ENCODE results near the gene LRR1.
"Not testable (repeated sequence)": the region's sequence is repeated elsewhere in the genome, so short reads cannot be mapped to it uniquely, and the experiment has no call there.

LRR1 gene, protein sequence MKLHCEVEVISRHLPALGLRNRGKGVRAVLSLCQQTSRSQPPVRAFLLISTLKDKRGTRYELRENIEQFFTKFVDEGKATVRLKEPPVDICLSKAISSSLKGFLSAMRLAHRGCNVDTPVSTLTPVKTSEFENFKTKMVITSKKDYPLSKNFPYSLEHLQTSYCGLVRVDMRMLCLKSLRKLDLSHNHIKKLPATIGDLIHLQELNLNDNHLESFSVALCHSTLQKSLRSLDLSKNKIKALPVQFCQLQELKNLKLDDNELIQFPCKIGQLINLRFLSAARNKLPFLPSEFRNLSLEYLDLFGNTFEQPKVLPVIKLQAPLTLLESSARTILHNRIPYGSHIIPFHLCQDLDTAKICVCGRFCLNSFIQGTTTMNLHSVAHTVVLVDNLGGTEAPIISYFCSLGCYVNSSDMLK

GRCh38 chr14:49598485-49599300 is at the start of gene LRR1:
Gene LRR1, plus strand, starts transcription at chr14:49598940. Its CDS starts 81 bp downstream, at chr14:49599021.
- peak; percentile 71 to 76 for DNase-seq

DNA sequence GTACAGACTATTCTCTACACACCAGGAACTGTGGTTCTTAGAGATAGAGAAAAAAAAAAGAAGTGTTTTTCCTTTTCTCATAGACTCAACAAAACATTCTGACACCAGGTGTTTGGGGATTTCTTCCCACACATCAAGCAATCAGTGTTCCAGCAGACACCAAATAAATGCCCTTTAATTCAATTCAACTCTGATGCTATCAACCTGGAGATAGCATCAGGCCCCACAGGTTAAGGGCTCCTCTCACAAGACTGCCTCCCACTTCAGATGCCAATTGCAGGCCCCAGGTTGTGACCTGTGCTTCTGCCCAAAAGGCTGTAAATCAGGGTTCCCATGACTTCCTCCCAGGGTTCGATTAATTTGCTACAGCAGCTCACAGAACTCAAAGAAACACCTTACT is 49.3 kb upstream of the LRR1 start:
- no peak for DNase-seq

GRCh38 chr14:49549881-49550280 is 48.9 kb upstream of the LRR1 start:
- DNase-seq, result no peak

GRCh38 chr14:49550286-49551184 is 48.2 kb upstream of the LRR1 start:
- DNase-seq, result peak in 1 of 2 experiments; percentile 1

GRCh38 chr14:49551569-49551968 is 47.2 kb upstream of the LRR1 start:
- DNase-seq, result no peak

DNA sequence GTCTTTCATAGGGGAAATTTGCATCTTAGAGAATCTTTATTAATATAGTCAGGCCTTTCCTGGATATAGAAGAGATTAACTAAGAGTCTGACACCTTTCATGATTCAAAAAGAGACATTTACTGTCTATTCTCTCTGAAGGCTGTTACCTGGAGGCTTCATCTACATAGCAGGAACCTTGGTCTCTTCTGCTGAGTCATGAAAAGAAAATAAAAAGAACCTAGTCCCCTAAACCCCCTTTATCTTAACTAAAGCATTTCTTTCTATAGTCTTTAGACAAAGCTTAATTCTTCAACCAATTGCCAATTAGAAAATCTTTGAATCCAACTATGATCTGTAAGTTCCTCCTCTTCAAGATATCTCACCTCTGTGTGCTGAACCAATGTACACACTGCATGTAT is 45.6 kb upstream of the LRR1 start:
- no peak for DNase-seq

DNA sequence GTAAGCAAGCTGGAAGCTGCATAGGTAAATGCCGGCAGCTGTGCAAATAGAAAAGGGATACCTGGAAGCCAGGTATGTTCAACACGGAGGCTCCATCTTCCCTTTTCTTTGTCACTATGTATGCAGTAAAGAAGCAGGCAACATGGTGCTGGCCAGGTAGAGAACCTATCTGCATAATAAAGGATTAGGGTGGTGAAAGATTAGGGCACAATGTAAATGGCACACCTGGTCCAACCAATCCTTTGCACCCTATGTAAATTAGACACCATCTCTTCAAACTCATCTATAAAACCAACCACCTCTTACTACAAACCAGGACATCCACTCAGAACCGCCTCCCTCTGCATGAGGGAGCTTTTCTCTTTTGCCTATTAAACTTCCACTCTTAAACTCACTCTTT is 44.8 kb upstream of the LRR1 start:
- DNase-seq, result no peak

- no peak for DNase-seq
Measured at GRCh38 chr14:49559979-49560768, 38.6 kb upstream of the LRR1 start.

- no peak for DNase-seq
Measured at GRCh38 chr14:49566714-49567113, 32.0 kb upstream of the LRR1 start.

DNA sequence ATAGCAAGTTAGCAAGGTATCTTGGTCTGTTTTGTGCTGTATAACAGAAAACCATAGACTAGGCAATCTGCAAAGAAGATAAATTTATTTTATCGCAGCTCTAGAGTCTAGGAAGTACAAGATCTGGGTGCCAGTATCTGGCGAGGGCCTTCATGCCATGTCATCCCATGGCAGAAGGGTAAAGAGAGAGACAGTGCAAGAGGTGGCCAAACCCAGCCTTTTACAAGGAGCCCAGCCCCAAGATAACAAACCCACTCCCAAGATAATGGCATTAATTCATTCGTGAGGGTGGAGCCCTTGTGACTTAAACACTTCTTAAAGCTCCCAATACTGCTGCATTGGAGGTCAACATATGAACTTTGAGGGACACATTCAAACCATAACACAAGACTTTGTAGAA is 29.5 kb upstream of the LRR1 start:
- DNase-seq, result no peak

GRCh38 chr14:49574038-49574437 is 24.7 kb upstream of the LRR1 start:
- DNase-seq, result no peak

DNA sequence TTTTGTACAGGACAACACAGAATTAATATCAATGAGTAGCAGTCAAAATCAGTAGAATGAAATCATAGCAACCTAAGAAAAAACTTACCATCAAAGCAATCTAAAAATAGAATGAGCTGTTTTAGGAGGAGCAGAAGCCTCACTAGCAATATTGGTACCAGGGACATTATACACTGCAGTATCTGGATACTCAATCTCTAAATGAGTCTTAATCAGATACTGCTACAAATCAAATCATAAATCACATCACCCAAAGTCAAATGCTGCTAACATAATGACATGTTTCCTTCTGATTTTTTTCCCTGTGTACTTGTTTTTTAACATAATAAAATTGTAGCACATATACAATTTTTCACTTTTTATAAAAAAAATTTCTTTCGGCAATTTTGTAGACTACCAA is 20.6 kb upstream of the LRR1 start:
- DNase-seq, result no peak

- DNase-seq, result no peak
Measured at GRCh38 chr14:49579841-49580240, 18.9 kb upstream of the LRR1 start.

DNA sequence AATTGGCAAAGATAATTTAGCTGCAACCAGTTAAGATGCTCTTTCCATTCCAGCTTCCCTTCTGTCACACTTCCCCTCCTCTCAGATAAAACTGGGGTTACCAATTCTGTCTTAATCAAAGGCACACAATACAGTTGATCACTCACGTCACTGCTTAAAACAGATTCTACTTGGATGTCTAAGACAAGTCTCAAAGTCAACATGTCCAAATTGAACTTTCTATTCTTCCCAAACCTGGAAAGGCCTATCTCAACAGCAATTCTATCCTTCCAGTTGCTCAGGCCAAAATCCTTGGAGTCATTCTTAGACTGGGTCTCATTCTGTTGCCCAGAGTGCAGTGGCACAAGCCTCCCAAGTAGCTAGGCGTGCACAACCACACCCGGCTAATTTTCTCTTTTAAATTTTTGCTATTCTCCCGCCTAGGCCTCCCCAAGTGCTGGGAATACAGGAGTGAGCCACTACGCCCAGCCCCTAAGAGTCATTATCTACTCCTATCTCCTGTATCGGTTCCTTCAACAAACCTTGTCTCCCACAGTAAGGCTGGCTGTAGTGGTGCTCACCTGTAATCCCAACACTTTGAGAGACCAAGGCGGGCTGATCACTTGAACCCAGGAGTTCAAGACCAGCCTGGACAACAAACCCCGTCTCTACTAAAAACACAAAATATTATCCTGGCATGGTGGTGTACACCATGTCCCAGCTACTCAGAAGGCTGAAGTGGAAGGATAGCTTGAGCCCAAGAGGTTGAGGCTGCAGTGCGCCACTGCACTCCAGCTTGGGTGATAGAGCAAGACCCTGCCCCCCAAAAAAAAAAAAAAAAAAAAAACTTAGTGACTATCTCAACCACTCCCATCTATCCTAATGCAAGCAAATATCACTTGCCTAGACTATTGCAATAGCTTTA is 17.3 kb upstream of the LRR1 start:
- DNase-seq, result no peak

DNA sequence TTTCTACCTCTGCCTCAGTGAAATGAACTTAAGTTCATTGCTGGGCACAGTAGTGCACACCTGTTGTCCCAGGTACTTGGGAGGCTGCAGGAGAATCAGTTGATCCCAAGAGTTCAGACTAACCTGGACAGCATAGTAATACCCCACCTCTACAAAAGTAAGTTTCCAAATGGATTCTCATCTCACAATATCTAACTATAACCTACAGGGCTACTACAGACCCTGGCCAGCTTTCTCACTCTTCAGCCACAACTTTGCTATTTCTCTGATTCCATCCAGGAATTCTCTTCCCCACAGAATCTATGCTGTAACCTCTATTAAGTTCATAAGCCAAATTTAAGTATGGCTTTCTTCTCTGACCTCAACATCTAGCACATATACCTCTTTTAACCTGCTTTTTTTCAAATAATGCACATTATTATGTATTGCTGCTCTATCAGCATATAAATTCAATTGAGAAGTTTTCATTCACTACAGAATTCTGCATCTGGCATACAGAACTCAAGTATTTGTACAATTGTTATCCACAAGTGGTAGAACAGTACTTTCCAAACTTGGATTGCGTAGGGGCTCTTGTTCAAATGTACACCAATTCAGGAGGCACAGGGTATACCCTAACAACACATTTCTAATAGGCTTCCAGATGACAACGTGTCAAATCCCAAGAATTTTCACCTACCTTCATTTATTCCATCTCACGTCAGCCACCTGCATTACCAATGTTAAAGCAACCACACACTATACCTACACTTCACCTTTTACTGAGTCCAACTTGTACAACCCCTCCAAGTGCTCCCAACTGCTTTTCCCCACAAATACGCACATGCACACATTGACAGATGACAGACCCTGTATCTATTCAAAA is 16.4 kb upstream of the LRR1 start:
- DNase-seq, result no peak

GRCh38 chr14:49583629-49584028 is 15.1 kb upstream of the LRR1 start:
- DNase-seq, result no peak

- no peak for DNase-seq
Measured at GRCh38 chr14:49584058-49584457, 14.7 kb upstream of the LRR1 start.

GRCh38 chr14:49584981-49585640 is 13.6 kb upstream of the LRR1 start:
- DNase-seq, result not testable (repeated sequence)

All from NCI-H1930 (cell line).